Skeletal muscle satellite cell (primary cell): ENCODE measurements around the gene TIMM44. TPM values are rescaled to one million over a fixed set of nuclear protein-coding genes. Genes with fewer than 3 reads are reported as not detected.

ENCODE experiments used
- H3K27me3 ChIP-seq: 2 replicates; pipeline ENCODE4 v1.7.0; 2013; ENCODE audit warnings: low read length; ENCODE audit not compliant: control insufficient read depth, insufficient read depth
- H3K36me3 ChIP-seq: 2 replicates; pipeline ENCODE4 v1.7.0; 2013; ENCODE audit warnings: mild to moderate bottlenecking, control low read depth, low read length; ENCODE audit not compliant: insufficient read depth
- H3K4me1 ChIP-seq: 2 replicates; pipeline ENCODE4 v1.7.0; 2013; ENCODE audit warnings: low read length; ENCODE audit not compliant: control insufficient read depth, insufficient read depth
- H3K4me2 ChIP-seq: 2 replicates; pipeline ENCODE4 v1.7.0; 2013; ENCODE audit warnings: mild to moderate bottlenecking, low read length
- H3K4me3 ChIP-seq: 2 replicates; pipeline ENCODE4 v1.7.0; 2013; ENCODE audit warnings: low read length
- H3K9ac ChIP-seq: 2 replicates; pipeline ENCODE4 v1.7.0; 2013; ENCODE audit warnings: mild to moderate bottlenecking, low read depth, low read length, moderate library complexity
- H3K9me3 ChIP-seq: replicated peaks from 2 replicates; pipeline ENCODE4 v1.7.0; 2013; ENCODE audit warnings: mild to moderate bottlenecking, control low read depth, low read length
- total RNA-seq: library from RNA; depleted of rRNA; stranded (reverse); fragments of >200 nt; gene quantifications from 2 replicates; pipeline ENCODE4 v1.2.3, GENCODE V29; 2012; rRNA removed

Gene TIMM44, protein sequence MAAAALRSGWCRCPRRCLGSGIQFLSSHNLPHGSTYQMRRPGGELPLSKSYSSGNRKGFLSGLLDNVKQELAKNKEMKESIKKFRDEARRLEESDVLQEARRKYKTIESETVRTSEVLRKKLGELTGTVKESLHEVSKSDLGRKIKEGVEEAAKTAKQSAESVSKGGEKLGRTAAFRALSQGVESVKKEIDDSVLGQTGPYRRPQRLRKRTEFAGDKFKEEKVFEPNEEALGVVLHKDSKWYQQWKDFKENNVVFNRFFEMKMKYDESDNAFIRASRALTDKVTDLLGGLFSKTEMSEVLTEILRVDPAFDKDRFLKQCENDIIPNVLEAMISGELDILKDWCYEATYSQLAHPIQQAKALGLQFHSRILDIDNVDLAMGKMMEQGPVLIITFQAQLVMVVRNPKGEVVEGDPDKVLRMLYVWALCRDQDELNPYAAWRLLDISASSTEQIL
- 46.5 and 66.9 TPM in 2 replicates for total RNA-seq

DNA sequence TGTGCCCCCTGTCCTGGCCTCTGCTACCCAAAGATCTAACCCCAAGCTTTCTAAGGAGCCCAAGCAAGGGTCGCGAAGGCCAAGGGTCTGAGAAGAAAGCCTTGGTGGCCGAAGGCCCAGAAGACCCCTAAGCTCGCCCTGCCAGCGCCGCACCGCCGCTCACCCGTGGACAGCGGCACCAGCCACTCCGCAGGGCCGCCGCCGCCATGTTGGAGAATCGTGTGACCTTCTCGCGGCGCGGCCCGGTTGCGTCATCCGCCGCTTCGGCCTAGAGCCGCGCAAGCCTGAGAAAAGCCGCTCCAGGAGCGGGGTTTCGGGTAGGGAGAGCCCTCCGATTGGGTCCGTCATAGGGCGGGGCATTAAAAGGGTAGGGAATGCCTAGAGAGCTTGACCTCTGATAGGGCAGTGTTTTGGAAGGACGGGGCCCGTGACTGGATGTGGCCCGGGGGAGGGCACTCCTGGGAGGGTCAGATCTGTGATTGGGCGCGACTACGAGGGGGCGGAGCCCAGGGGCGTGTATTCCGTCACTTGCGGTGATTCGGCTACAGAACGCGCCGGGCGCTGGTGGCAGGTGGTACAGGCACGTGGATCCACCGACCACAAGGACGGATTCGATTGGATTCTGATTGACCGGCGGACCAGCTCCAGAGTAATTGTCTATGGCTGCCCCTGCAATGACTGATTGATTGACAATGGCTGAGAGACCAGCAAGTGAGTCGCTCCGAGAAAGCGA, at the start of gene TIMM44:
TSS of gene TIMM44 (minus strand) at position 223 of the 733 bp plus-strand sequence. CDS start at position 208, 15 bp downstream.
- peaks cover 3% of the 10 kb centered on the region for H3K4me1 ChIP-seq
- no peaks in the 10 kb centered on the region for H3K9me3 ChIP-seq
- H3K4me3 ChIP-seq: peak within 1 kb of the TSS; percentile 91
- peak within 1 kb of the TSS; percentile 98 for H3K4me2 ChIP-seq
- peaks cover 13% of the 10 kb centered on the region for H3K36me3 ChIP-seq
- H3K9ac ChIP-seq: peak within 1 kb of the TSS; percentile 97
- H3K27me3 ChIP-seq: no peaks in the 10 kb centered on the region

DNA sequence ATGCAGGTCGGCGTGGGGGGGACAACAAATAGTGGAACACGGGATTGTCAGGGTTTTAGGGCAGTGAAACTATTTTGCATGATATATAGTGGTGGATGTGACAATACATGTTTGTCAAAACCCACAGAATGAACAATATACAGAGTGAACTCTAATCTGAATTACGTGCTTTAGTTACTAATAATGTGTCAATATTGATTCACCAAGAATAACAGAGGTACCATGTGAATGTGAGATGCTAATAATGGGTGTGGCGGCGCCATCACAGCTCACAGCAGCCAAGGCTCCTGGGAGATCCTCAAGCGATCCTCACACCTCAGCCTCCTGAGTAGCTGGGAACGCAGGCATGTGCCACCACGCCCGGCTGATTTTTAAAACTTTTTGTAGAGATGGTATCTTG, 49.1 kb upstream of the TIMM44 start:
- no peak overlapping the region for H3K4me2 ChIP-seq
- H3K27me3 ChIP-seq: no peaks in the 10 kb centered on the region
- H3K36me3 ChIP-seq: peaks cover 39% of the 10 kb centered on the region
- no peak overlapping the region for H3K4me3 ChIP-seq
- no peaks in the 10 kb centered on the region for H3K9me3 ChIP-seq
- H3K9ac ChIP-seq: no peak overlapping the region
- H3K4me1 ChIP-seq: peaks cover 19% of the 10 kb centered on the region

DNA sequence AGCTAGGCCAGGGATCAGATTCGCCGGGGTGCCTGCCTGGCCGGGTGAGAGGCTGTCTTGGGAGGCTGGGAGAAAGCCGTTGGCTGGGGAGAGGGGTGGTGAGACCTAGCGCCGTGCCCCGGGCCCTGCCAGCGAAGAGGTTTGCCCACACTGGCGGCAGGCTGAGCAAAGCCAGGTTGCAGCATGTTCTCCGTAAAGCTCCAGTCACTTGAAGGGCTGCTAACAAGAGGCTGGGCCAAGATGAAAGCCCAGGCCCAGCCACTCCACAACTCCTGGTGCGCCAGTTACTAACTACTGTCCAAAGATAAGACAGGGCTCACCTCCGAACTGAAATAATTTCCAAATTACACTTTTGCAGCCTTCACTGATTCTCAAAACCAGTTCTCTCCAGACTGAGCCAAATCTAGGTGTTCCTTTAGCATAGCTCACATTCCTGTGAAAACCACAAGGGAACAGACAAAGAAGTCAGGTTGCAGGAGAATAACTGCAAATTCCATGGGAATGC, 45.7 kb upstream of the TIMM44 start:
- H3K4me1 ChIP-seq: peaks cover 28% of the 10 kb centered on the region
- no peak overlapping the region for H3K4me2 ChIP-seq
- no peaks in the 10 kb centered on the region for H3K9me3 ChIP-seq
- H3K36me3 ChIP-seq: peaks cover 53% of the 10 kb centered on the region
- H3K4me3 ChIP-seq: no peak overlapping the region
- no peaks in the 10 kb centered on the region for H3K27me3 ChIP-seq
- H3K9ac ChIP-seq: no peak overlapping the region

DNA sequence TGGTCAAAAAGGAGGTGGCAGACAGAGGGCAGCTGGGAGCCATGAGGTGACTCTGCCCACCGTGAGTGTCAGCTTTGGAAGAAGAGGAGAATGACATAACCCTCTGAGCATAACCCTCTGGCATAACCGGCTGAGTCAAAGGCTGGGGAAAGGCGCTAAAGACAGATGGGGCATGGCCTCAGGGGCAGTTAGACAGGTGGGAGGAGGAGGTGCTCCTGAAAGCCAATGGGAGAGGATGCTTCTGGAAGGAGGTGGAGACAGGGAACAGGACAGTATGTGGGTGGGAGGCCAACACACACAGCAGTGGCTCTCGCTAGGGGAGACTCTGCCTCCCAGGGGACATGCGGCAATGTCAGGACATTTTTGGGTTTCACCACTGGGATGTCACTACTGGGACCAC, 44.8 kb upstream of the TIMM44 start:
- H3K4me3 ChIP-seq: no peak overlapping the region
- no peak overlapping the region for H3K9ac ChIP-seq
- H3K4me2 ChIP-seq: no peak overlapping the region
- H3K4me1 ChIP-seq: peaks cover 27% of the 10 kb centered on the region
- no peaks in the 10 kb centered on the region for H3K9me3 ChIP-seq
- H3K36me3 ChIP-seq: peaks cover 62% of the 10 kb centered on the region
- H3K27me3 ChIP-seq: no peaks in the 10 kb centered on the region

DNA sequence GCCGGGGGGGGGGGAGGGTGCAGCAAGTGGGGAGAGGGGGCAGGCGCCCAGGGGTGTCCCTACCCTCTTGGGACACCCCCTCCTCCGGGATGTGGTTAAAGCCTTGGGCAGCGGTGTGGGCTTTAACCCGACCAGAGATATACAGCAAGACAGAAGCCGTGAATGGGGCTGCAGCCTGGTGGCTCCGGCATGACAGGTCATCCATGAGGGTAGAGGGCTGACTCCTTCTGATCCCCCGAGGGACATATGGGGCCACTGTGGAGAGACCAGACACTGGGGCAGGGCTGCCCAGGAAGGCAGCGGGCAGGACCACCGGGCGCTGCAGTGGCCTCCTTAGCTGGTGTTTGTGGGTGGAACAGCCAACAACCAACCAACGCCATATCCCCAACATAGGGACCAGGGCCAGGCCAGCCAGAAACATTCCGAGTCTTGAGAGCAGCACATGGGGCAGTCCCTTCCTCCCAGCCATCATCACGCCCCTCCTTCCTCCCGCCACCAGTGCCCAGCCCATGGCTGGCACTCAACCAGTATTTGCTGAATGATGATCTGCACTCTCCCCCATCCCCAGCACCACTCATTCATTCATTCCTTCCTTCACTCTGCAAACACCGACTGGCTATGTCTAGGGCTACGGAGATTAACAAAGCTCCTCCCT, 43.8 kb upstream of the TIMM44 start:
- Histone ChIP-seq H3K4me1 (peaks cover 27% of the 10 kb centered on the region), H3K27me3 (no peaks in the 10 kb centered on the region), H3K9ac (no peak overlapping the region), H3K4me3 (peak overlapping the region; percentile 39), H3K4me2 (peak overlapping the region; percentile 45), H3K9me3 (no peaks in the 10 kb centered on the region), H3K36me3 (peaks cover 71% of the 10 kb centered on the region)

DNA sequence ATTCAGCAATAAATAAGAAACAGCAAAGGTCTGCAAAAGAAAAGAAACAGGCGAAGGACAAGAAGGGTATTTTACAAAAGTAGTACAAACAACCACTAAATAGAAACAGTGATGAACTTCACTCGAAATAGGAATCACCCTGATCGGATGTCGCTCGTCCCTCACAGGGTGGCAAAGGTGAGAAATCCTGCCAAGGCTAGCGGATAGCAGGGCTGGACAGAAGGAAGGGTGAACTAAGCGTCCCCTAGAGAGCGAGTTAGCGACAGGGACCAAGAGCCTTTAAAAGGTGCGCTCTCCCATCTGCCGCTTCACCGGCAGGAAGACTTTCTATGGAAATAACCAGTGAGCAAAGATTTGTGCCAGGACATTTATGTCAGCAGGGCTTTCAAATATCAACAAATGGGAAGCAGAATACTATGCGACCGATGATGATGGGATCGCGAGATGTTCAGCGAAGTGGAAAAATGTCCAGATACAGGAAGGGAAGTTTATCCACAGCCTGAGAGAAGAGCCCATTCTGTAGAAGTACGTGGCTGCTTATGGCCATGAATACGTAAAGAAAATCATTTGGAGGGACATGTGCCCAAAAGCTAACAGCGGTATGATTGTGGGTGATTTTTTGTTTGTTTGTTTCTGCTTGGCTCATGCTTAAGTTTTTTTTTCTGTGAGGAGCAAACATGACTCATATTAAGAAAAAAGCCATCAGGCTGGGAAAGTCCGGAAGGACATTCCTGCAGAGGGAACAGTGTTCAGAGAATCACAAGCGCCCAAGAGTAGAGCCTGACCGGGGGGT, 43.1 kb upstream of the TIMM44 start:
- Histone ChIP-seq H3K4me2 (peak overlapping the region; percentile 63), H3K9ac (no peak overlapping the region), H3K4me1 (peaks cover 27% of the 10 kb centered on the region), H3K27me3 (no peaks in the 10 kb centered on the region), H3K36me3 (peaks cover 75% of the 10 kb centered on the region), H3K4me3 (no peak overlapping the region), H3K9me3 (no peaks in the 10 kb centered on the region)

DNA sequence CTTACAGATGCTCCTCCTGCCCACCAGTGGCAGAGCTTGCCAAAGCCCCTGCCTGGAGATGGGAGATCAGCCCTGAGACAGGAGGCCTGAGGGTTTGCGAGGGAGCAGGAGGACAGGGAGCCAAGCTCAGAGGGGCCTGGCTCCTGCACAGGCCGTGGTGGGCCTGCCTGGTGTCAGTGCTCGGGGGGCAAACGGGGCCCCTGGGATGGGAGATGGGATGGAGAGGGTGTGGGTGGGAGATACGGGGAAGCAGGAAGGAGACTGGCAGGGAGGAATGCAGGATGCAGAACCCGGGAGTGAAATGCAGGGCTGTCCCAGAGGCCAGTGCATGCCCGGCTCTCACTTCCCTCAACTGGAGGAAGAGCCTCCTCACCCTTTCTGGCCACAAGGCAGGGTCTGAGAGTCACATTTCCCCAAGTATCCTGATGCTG, 42.0 kb upstream of the TIMM44 start:
- H3K9me3 ChIP-seq: no peaks in the 10 kb centered on the region
- no peak overlapping the region for H3K9ac ChIP-seq
- H3K36me3 ChIP-seq: peaks cover 71% of the 10 kb centered on the region
- no peak overlapping the region for H3K4me3 ChIP-seq
- peaks cover 27% of the 10 kb centered on the region for H3K4me1 ChIP-seq
- no peaks in the 10 kb centered on the region for H3K27me3 ChIP-seq
- H3K4me2 ChIP-seq: no peak overlapping the region

DNA sequence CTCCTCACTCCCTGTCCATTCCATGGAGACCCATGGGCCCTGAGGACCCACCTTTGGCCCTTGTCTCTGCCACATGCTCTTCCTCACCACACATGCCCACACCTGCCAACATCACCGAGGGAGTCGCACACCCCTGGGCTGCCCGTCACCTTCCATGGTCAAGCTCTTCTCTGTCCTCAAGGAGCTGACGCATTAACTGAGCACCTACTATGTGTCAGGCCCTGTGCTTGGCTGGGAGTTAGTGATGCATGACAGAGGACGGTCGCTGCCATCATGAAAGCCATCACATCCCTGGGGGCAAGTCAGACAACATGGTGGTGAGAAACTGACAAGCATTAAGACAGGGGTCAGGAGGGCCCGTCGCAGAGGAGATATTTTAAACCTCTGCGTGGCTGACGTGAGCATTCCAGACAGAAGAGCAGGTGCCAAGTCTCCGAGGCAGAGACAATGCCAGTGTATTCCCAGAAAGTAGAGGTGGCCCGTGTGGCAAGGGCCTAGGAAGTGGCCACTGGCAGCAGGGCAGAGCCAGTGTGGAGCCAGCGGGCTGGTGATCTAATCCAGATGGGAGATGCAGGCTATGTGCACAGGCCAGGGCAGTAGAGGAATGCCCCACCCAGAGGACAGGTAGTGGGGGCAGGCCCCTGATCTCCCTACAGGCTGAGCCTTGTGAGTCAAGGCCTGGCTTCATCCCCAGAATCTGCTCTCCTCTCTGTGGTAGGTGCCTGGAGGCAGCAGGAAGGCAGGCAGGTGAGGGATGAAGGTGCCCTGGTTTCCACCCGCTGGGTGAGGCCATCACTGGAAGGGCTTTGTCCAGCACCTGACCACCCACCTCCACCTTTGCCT, 40.8 kb upstream of the TIMM44 start:
- Histone ChIP-seq H3K4me1 (peaks cover 23% of the 10 kb centered on the region), H3K36me3 (peaks cover 72% of the 10 kb centered on the region)

DNA sequence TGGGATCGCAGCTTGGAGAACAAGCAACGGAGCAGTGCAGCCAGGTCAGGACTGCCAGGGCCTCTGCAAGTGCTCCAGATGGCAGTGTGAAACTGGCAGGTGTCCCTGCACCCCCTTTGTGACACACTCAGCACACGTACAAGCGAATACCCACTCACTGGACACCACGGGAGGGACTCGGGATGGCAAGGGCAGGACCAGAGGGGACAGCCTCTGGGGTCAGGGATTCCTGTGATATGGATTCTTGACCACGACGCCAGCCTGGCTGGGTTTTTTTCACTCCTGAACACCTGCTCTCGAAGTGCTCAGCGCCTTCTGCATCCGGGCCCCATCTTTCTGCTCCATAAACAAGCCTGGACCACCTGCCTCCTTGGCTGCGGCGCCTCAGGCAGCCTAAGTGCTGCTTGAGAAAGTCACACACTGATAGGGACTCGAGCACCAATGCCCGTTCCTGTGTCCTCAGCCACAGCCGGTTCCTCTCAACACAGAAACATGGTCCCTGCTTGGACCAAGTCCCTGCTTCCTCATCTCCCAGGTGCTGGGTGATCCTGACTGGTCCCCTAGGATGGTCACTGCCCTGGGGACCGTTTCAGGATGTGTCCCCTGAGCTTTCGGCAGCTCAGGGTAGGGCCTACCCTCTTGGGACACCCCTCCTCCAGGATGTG, 40.0 kb upstream of the TIMM44 start:
- Histone ChIP-seq H3K36me3 (peaks cover 71% of the 10 kb centered on the region), H3K27me3 (no peaks in the 10 kb centered on the region), H3K4me3 (no peak overlapping the region), H3K4me2 (no peak overlapping the region), H3K4me1 (peaks cover 20% of the 10 kb centered on the region), H3K9me3 (no peaks in the 10 kb centered on the region), H3K9ac (no peak overlapping the region)

More for the DNA sequence above, 40.8 kb upstream of the TIMM44 start:
- Histone ChIP-seq H3K9ac (no peak overlapping the region), H3K4me2 (no peak overlapping the region), H3K4me3 (no peak overlapping the region), H3K27me3 (no peaks in the 10 kb centered on the region), H3K9me3 (no peaks in the 10 kb centered on the region)

DNA sequence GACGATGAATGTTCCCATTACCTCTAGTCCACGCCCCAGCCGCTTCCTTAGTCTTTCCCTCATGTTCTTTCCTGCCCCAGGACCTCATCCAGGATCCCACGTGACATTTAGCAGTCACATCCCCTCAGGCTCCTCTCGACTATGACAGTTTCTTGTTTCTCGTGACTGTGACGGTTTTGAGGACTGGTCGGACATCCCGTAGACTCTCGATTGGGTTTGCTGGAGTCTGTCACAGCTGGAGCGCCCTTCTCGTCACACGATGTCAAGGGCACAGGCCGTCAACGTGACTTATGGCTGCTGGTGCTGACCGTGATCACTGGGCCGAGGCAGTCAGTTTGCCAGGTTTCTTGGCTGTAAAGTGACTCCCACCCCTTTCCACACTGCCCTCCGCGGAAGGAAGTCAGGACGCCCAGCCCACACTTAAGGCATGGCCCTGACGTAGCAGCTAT, 39.2 kb upstream of the TIMM44 start:
- peaks cover 69% of the 10 kb centered on the region for H3K36me3 ChIP-seq
- H3K4me2 ChIP-seq: no peak overlapping the region
- no peak overlapping the region for H3K4me3 ChIP-seq
- no peaks in the 10 kb centered on the region for H3K9me3 ChIP-seq
- H3K27me3 ChIP-seq: no peaks in the 10 kb centered on the region
- peaks cover 13% of the 10 kb centered on the region for H3K4me1 ChIP-seq
- H3K9ac ChIP-seq: no peak overlapping the region
